Fibroblast of mammary gland (primary cell): ENCODE measurements around the gene NDUFS7.
"Not testable (repeated sequence)": the region's sequence is repeated elsewhere in the genome, so short reads cannot be mapped to it uniquely, and the experiment has no call there.

Experiments used
- DNase-seq: peaks from one replicate; pipeline ENCODE4 v3.0.0-alpha.2; 2010; ENCODE audit warnings: low read depth
- H3K4me3 ChIP-seq: 2 replicates; pipeline ENCODE4 v1.5.1; 2011; ENCODE audit warnings: low read depth, mild to moderate bottlenecking, low read length, moderate library complexity; ENCODE audit not compliant: control insufficient read depth
- TF ChIP-seq, protein P1 (sequence below): conservative IDR thresholded peaks from 2 replicates; pipeline ENCODE4 v1.5.1; 2011; ENCODE audit warnings: low read depth, low read length, inconsistent platforms; ENCODE audit not compliant: control insufficient read depth, insufficient read depth

NDUFS7 gene

DNA sequence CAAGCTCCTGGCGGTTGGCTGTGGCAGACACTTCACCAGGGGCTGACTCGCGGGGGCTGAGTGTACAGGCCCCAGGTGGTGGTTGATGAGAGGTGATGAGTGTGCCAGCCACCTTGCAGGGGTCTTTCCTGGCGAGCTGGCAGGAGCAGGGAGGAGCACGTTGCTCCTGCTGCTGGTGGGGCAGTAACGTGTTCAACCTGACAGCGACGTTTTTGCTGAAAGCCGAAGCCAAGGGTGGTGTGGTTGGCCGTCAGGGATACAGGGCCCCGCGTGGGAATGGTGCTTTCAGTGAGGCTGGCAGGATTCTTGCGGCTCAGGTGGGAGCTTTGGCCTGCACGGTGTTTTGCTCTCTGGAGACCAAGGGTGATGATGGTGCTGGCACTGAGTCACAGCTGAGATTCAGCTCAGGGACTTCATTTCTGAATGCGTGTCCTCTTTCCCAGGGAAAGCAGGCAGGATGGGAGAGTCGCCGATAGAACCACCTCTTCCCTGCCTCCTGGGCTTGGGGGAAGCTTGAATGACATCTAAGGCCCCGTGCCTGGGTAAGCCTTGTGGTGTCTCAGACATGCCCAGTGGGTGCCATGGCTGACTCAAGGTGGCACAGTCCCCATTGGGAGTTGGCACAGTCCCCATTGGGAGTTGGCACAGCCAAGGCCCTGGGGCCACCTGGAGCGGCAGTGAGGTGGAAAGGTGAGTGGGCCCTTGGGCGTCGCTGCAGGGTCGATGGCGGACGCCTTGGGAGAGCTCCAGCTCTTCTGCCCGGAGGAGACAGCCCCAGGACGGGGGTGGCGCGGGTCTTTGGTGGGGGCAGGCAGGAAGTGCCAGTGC lies 32.5 kb downstream of the NDUFS7 start:
- peak; percentile 81 for DNase-seq
- TF ChIP-seq, protein P1, sequence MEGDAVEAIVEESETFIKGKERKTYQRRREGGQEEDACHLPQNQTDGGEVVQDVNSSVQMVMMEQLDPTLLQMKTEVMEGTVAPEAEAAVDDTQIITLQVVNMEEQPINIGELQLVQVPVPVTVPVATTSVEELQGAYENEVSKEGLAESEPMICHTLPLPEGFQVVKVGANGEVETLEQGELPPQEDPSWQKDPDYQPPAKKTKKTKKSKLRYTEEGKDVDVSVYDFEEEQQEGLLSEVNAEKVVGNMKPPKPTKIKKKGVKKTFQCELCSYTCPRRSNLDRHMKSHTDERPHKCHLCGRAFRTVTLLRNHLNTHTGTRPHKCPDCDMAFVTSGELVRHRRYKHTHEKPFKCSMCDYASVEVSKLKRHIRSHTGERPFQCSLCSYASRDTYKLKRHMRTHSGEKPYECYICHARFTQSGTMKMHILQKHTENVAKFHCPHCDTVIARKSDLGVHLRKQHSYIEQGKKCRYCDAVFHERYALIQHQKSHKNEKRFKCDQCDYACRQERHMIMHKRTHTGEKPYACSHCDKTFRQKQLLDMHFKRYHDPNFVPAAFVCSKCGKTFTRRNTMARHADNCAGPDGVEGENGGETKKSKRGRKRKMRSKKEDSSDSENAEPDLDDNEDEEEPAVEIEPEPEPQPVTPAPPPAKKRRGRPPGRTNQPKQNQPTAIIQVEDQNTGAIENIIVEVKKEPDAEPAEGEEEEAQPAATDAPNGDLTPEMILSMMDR: no peak
- no peak overlapping the region for H3K4me3 ChIP-seq

DNA sequence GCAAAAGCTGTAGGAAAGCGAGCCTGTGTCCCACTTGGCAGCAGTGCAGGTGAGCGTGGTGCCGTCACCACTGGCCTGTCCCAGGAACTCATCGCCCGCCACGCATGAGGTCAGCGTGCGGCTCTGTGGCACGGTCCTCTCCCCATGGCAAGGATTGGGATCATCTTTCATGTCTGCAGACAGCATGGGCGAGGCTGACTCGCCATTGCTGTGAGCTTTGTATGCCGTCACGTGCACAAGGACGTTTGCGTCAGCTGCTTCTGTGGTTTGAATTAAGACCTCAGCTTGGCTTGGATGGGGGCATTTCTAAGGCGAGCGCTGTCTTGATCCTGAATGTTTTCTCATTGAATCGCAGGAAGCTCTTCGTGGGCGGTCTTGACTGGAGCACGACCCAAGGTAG lies 33.4 kb downstream of the NDUFS7 start:
- peak; percentile 99 for DNase-seq
- no peak overlapping the region for H3K4me3 ChIP-seq

GRCh38 chr19:1417681-1418495 lies 34.2 kb downstream of the NDUFS7 start:
- DNase-seq: peak; percentile 35
- TF ChIP-seq, protein P1: no peak
- peak overlapping the region; percentile 3 for H3K4me3 ChIP-seq

More for the DNA sequence above, 33.4 kb downstream of the NDUFS7 start:
- TF ChIP-seq, protein P1: no peak

DNA sequence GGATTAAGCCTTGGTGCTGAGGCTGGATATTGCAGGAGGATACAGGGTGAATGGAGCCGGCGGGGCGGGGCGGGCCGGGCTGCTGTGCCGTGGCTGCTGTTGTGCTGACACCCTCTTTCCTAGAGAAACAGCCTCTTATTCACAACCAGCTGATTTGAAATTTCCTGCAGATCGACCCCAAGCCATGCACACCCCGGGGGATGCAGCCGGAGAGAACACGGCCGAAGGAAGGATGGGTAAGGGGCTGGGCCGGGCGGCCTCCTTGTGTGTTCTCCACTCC lies 34.7 kb downstream of the NDUFS7 start:
- no peak for DNase-seq
- TF ChIP-seq, protein P1: no peak
- H3K4me3 ChIP-seq: no peak overlapping the region

- TF ChIP-seq, protein P1: no peak
- no peak for DNase-seq
- H3K4me3 ChIP-seq: no peak overlapping the region
Observed at GRCh38 chr19:1418951-1419738, 35.4 kb downstream of the NDUFS7 start.

DNA sequence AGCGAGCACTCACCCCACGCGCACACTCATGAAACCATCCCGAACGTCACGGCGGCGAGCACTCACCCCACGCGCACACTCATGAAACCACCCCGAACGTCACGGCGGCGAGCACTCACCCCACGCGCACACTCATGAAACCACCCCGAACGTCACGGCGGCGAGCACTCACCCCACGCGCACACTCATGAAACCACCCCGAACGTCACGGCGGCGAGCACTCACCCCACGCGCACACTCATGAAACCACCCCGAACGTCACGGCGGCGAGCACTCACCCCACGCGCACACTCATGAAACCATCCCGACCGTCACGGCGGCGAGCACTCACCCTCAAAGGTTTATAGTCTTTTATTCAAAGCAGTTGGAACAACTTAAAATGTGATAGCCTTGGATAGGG lies 36.4 kb downstream of the NDUFS7 start:
- not testable (repeated sequence) for H3K4me3 ChIP-seq, DNase-seq
